Measurements from ENCODE around the gene PSG7.
"Not testable (repeated sequence)": the region's sequence is repeated elsewhere in the genome, so short reads cannot be mapped to it uniquely, and the experiment has no call there.

DNA sequence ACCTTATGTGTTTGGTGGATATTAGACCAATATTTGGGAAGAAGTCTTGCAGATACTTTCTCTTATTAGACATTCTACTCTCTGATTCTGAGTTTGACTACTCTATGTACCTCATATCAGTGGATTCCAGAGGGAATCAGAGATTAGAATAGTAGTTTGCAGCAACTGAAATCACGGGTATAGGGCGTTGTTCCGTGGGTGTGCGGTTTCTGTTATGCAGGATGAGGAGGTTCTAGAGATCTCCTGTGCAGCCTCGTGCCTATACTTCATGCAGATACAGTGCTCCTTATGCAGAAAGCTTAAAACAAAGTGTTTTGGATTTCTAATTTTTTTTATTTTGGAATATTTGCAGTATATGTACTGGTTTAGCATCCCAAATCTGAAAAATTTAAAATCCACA, 25.3 kb downstream of the PSG7 start:
- TF ChIP-seq, protein P1, sequence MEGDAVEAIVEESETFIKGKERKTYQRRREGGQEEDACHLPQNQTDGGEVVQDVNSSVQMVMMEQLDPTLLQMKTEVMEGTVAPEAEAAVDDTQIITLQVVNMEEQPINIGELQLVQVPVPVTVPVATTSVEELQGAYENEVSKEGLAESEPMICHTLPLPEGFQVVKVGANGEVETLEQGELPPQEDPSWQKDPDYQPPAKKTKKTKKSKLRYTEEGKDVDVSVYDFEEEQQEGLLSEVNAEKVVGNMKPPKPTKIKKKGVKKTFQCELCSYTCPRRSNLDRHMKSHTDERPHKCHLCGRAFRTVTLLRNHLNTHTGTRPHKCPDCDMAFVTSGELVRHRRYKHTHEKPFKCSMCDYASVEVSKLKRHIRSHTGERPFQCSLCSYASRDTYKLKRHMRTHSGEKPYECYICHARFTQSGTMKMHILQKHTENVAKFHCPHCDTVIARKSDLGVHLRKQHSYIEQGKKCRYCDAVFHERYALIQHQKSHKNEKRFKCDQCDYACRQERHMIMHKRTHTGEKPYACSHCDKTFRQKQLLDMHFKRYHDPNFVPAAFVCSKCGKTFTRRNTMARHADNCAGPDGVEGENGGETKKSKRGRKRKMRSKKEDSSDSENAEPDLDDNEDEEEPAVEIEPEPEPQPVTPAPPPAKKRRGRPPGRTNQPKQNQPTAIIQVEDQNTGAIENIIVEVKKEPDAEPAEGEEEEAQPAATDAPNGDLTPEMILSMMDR (conservative IDR thresholded peaks at IDR 0.05), result not testable (repeated sequence)
- TF ChIP-seq ZFX (IDR thresholded peaks at IDR 0.05), result not testable (repeated sequence)
